GM12878 (cell line): ENCODE measurements around the gene WBP11. TPM values are rescaled to one million over a fixed set of nuclear protein-coding genes. Genes with fewer than 3 reads are reported as not detected.

Experiments
- ASH2L ChIP-seq: fragments of 300-600, 200-600 bp; sonication (generic); IDR thresholded peaks from 2 replicates; pipeline ENCODE4 v1.6.1; 2017; ENCODE audit warnings: low read depth, mild to moderate bottlenecking, borderline replicate concordance
- BMI1 ChIP-seq: fragments of 450-650 bp; IDR thresholded peaks from 2 replicates; pipeline ENCODE4 v1.6.1; 2016; ENCODE audit warnings: mild to moderate bottlenecking, moderate library complexity, borderline replicate concordance
- CREM ChIP-seq: IDR thresholded peaks from 2 replicates; pipeline ENCODE4 v1.6.1; 2014; ENCODE audit warnings: antibody characterized with exemption, low read depth
- FOXM1 ChIP-seq: IDR thresholded peaks from 2 replicates; pipeline ENCODE4 v1.6.1; 2012; ENCODE audit warnings: low read depth, mild to moderate bottlenecking, inconsistent platforms, low read length, moderate library complexity
- GABPA ChIP-seq: IDR thresholded peaks from 2 replicates; pipeline ENCODE4 v1.6.1; 2014; ENCODE audit warnings: antibody characterized with exemption, low read depth, mild to moderate bottlenecking, inconsistent platforms
- IRF4 ChIP-seq: IDR thresholded peaks from 2 replicates; pipeline ENCODE4 v1.6.1; 2011; ENCODE audit warnings: low read depth, low read length
- NR2C2 ChIP-seq: IDR thresholded peaks from 2 replicates; pipeline ENCODE4 v1.6.1; 2011; ENCODE audit warnings: borderline replicate concordance, low read depth; ENCODE audit not compliant: control insufficient read depth, insufficient read length
- POLR2AphosphoS2 ChIP-seq: IDR thresholded peaks from 2 replicates; pipeline ENCODE4 v1.6.1; 2011; ENCODE audit warnings: low read depth, mild to moderate bottlenecking, low read length, improper control_type of control experiment, moderate library complexity
- SMAD5 ChIP-seq: IDR thresholded peaks from 2 replicates; pipeline ENCODE4 v1.6.1; 2016; ENCODE audit warnings: antibody characterized with exemption, low read depth
- SP1 ChIP-seq: IDR thresholded peaks from one replicate; pipeline ENCODE4 v1.6.1; 2011; ENCODE audit warnings: low read depth, low read length
- SREBF2 ChIP-seq: IDR thresholded peaks from 2 replicates; pipeline ENCODE4 v1.6.1; 2012; ENCODE audit warnings: mild to moderate bottlenecking, low read length
- STAT1 ChIP-seq: fragments of 450-650 bp; conservative IDR thresholded peaks from 2 replicates; pipeline ENCODE4 v1.6.1; 2014; ENCODE audit warnings: antibody characterized with exemption, mild to moderate bottlenecking
- TAF1 ChIP-seq: IDR thresholded peaks from 2 replicates; pipeline ENCODE4 v1.6.1; 2011; ENCODE audit warnings: mild to moderate bottlenecking, low read depth, low read length, borderline replicate concordance
- polyA plus RNA-seq, 11 experiments: library from polyadenylated mRNA; depleted of rRNA in 4 of 11; unstranded in 6 of 11; stranded (reverse) in 5 of 11; fragments of >200 nt; fragmentation: Nextera tagmentation in 4 of 11; fragmentation: Illumina TruSeq in 1 of 11; extraction: Ambion mirVana in 4 of 11; extraction: Trizol in 1 of 11; gene quantifications; 1 replicate in 1 of 11; 2 replicates in 10 of 11; pipeline versions ENCODE4 v1.2.1 to v1.2.3, GENCODE V29; 2011 to 2016; ENCODE audit warnings: inconsistent platforms in 2 of 11, missing spikeins in 2 of 11, low read depth in 1 of 11
- total RNA-seq, 4 experiments: library from RNA; depleted of rRNA in 3 of 4; stranded (reverse); fragments of >200 nt in 3 of 4; fragmentation: Illumina TruSeq in 1 of 4; extraction: Trizol in 1 of 4; gene quantifications; 2 replicates each; pipeline versions ENCODE4 v1.2.1 to v1.2.3, GENCODE V29; 2013 to 2021
- TF ChIP-seq, protein P1 (sequence below): fragments of 450-650 bp; formaldehyde crosslinking; IDR thresholded peaks from 2 replicates; pipeline ENCODE4 v1.4.0; 2020; ENCODE audit warnings: mild to moderate bottlenecking, moderate library complexity
- TF ChIP-seq, protein P2 (sequence below): IDR thresholded peaks from 2 replicates; pipeline ENCODE4 v1.6.1; 2012; ENCODE audit warnings: low read depth, low read length, improper control_type of control experiment
- TF ChIP-seq, protein P3 (sequence below): fragments of 450-650 bp; IDR thresholded peaks from 2 replicates; pipeline ENCODE4 v1.6.1; 2017; ENCODE audit warnings: mild to moderate bottlenecking
- TF ChIP-seq, protein P4 (sequence below): fragments of 450-650 bp; formaldehyde crosslinking; IDR thresholded peaks from 2 replicates; pipeline ENCODE4 v1.4.0; 2022; ENCODE audit warnings: mild to moderate bottlenecking, moderate library complexity

Gene WBP11
- total and polyA plus RNA-seq, 10 of the 15 experiments (the other 5 are each of a cell fraction or from before 2014, with no cell fraction given) = 11.5 to 107 (median 29.1) TPM

DNA sequence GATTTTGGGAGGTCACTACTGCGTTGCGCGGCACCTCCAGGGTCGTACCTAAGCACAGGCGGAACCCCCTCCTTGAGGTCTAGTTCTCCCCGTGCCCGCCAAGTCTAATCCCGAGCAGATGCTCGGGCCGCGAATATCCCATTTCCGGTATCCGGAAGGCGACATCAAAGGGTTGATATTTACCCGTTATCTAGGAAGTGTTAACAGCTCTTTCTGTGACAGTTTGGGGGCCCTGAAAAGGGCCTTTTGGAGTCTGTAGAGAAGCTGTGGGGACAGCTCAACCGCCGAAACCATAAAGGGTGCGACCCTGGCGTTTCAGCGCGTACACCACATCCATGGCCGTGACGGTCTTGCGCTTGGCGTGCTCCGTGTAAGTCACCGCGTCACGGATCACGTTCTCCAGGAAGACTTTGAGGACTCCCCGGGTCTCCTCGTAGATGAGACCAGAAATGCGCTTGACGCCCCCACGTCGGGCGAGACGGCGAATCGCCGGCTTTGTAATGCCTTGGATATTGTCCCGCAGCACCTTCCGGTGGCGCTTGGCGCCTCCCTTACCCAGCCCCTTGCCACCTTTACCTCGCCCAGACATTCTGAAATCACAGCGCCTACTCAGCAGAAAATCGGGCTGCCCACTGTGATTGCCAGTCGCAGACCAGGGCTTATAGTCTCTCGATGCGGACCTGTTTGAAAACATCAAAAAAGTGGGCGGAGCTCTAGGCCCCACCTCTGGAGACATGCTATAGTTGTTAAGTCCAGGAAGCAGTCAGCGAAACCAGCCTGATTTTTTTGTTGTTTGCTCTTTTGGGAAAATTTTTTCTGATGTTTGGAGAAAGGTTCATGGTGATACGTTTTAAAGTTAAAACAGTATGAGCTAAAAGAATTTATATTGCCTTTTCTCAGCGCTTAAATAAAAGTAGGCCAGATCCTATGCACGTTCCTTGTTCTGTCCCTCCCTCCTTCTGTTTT lies 32.5 kb downstream of the WBP11 start (continued):
- TF ChIP-seq, protein P1, sequence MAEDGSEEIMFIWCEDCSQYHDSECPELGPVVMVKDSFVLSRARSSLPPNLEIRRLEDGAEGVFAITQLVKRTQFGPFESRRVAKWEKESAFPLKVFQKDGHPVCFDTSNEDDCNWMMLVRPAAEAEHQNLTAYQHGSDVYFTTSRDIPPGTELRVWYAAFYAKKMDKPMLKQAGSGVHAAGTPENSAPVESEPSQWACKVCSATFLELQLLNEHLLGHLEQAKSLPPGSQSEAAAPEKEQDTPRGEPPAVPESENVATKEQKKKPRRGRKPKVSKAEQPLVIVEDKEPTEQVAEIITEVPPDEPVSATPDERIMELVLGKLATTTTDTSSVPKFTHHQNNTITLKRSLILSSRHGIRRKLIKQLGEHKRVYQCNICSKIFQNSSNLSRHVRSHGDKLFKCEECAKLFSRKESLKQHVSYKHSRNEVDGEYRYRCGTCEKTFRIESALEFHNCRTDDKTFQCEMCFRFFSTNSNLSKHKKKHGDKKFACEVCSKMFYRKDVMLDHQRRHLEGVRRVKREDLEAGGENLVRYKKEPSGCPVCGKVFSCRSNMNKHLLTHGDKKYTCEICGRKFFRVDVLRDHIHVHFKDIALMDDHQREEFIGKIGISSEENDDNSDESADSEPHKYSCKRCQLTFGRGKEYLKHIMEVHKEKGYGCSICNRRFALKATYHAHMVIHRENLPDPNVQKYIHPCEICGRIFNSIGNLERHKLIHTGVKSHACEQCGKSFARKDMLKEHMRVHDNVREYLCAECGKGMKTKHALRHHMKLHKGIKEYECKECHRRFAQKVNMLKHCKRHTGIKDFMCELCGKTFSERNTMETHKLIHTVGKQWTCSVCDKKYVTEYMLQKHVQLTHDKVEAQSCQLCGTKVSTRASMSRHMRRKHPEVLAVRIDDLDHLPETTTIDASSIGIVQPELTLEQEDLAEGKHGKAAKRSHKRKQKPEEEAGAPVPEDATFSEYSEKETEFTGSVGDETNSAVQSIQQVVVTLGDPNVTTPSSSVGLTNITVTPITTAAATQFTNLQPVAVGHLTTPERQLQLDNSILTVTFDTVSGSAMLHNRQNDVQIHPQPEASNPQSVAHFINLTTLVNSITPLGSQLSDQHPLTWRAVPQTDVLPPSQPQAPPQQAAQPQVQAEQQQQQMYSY (CRISPR knock-in tag) = 0 out of 2 replicates have a peak, but pooled peaks have one; percentile 37
- TF ChIP-seq NR2C2 (no peak), BMI1 (peak; percentile 60; the same call in 1 of the 2 replicates), ASH2L (peak; percentile 22; the same call in 1 of the 2 replicates), POLR2AphosphoS2 (peak; percentile 99), SREBF2 (no peak), STAT1 (no peak; the same call in 1 of the 2 replicates), FOXM1 (peak; percentile 65), CREM (peak; percentile 78), IRF4 (0 out of 2 replicates have a peak, but pooled peaks have one; percentile 20), SMAD5 (peak; percentile 99), TAF1 (peak; percentile 94), GABPA (peak; percentile 27; the same call in 1 of the 2 replicates), SP1 (peak; percentile 68)
- TF ChIP-seq, protein P2, sequence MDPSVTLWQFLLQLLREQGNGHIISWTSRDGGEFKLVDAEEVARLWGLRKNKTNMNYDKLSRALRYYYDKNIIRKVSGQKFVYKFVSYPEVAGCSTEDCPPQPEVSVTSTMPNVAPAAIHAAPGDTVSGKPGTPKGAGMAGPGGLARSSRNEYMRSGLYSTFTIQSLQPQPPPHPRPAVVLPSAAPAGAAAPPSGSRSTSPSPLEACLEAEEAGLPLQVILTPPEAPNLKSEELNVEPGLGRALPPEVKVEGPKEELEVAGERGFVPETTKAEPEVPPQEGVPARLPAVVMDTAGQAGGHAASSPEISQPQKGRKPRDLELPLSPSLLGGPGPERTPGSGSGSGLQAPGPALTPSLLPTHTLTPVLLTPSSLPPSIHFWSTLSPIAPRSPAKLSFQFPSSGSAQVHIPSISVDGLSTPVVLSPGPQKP = peak; percentile 60; the same call in 1 of the 2 replicates
- TF ChIP-seq, protein P3, sequence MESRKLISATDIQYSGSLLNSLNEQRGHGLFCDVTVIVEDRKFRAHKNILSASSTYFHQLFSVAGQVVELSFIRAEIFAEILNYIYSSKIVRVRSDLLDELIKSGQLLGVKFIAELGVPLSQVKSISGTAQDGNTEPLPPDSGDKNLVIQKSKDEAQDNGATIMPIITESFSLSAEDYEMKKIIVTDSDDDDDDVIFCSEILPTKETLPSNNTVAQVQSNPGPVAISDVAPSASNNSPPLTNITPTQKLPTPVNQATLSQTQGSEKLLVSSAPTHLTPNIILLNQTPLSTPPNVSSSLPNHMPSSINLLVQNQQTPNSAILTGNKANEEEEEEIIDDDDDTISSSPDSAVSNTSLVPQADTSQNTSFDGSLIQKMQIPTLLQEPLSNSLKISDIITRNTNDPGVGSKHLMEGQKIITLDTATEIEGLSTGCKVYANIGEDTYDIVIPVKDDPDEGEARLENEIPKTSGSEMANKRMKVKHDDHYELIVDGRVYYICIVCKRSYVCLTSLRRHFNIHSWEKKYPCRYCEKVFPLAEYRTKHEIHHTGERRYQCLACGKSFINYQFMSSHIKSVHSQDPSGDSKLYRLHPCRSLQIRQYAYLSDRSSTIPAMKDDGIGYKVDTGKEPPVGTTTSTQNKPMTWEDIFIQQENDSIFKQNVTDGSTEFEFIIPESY = no peak
- TF ChIP-seq, protein P4, sequence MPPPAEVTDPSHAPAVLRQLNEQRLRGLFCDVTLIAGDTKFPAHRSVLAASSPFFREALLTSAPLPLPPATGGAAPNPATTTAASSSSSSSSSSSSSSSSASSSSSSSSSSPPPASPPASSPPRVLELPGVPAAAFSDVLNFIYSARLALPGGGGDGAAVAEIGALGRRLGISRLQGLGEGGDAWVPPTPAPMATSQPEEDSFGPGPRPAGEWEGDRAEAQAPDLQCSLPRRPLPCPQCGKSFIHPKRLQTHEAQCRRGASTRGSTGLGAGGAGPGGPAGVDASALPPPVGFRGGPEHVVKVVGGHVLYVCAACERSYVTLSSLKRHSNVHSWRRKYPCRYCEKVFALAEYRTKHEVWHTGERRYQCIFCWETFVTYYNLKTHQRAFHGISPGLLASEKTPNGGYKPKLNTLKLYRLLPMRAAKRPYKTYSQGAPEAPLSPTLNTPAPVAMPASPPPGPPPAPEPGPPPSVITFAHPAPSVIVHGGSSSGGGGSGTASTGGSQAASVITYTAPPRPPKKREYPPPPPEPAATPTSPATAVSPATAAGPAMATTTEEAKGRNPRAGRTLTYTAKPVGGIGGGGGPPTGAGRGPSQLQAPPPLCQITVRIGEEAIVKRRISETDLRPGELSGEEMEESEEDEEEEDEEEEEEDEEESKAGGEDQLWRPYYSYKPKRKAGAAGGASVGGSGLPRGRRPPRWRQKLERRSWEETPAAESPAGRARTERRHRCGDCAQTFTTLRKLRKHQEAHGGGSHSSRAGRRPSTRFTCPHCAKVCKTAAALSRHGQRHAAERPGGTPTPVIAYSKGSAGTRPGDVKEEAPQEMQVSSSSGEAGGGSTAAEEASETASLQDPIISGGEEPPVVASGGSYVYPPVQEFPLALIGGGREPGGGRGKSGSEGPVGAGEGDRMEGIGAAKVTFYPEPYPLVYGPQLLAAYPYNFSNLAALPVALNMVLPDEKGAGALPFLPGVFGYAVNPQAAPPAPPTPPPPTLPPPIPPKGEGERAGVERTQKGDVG = peak; percentile 79
